Hepatocyte (in vitro differentiated cells): Measurements from ENCODE around the gene KSR1.
"Not testable (repeated sequence)": the region's sequence is repeated elsewhere in the genome, so short reads cannot be mapped to it uniquely, and the experiment has no call there.

Experiments
- EZH2 ChIP-seq: fragments of 200-600 bp; sonication (generic); IDR thresholded peaks from 2 replicates; pipeline ENCODE4 v1.6.1; 2016; ENCODE audit warnings: antibody characterized with exemption, mild to moderate bottlenecking, borderline replicate concordance
- EZH2phosphoT487 ChIP-seq: fragments of 200-600 bp; sonication (generic); IDR thresholded peaks from one replicate; pipeline ENCODE4 v1.6.1; 2018; ENCODE audit warnings: antibody characterized with exemption, mild to moderate bottlenecking, low read depth, moderate library complexity; ENCODE audit not compliant: unreplicated experiment, severe bottlenecking
- TF ChIP-seq, protein P1 (sequence below): fragments of 200-600 bp; sonication (generic); IDR thresholded peaks from 2 replicates; pipeline ENCODE4 v1.5.1; 2016; ENCODE audit warnings: antibody characterized with exemption, mild to moderate bottlenecking; ENCODE audit not compliant: poor library complexity

DNA sequence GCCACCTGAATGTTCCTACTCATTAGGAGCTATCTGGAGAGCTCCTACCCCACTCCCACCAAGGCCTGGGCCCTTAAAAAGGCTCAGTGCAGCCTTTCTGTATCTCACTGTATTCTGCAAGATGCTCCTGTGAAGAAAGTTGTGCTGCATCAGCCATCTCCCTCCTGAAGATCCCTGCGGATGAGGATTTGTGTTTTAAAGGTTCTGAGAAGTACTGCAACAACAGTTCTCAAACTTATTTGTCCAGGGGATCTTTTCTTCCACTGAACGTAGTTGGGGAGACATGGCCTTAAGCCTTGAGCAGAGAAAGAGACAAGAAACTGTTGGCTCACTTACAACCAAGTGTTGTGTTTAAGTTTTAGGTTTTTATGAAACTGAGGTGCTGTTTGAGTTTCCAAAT lies 9.6 kb downstream of the KSR1 start:
- TF ChIP-seq, protein P1, sequence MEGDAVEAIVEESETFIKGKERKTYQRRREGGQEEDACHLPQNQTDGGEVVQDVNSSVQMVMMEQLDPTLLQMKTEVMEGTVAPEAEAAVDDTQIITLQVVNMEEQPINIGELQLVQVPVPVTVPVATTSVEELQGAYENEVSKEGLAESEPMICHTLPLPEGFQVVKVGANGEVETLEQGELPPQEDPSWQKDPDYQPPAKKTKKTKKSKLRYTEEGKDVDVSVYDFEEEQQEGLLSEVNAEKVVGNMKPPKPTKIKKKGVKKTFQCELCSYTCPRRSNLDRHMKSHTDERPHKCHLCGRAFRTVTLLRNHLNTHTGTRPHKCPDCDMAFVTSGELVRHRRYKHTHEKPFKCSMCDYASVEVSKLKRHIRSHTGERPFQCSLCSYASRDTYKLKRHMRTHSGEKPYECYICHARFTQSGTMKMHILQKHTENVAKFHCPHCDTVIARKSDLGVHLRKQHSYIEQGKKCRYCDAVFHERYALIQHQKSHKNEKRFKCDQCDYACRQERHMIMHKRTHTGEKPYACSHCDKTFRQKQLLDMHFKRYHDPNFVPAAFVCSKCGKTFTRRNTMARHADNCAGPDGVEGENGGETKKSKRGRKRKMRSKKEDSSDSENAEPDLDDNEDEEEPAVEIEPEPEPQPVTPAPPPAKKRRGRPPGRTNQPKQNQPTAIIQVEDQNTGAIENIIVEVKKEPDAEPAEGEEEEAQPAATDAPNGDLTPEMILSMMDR, result not testable (repeated sequence)
- TF ChIP-seq EZH2phosphoT487, EZH2: not testable (repeated sequence)
